IMR-90 (cell line): Measurements from ENCODE around the gene LUC7L2.
"Not testable (repeated sequence)": the region's sequence is repeated elsewhere in the genome, so short reads cannot be mapped to it uniquely, and the experiment has no call there.

Source experiments
- CTCF ChIP-seq: conservative IDR thresholded peaks from 2 replicates; pipeline ENCODE4 v1.5.1; 2012; ENCODE audit warnings: mild to moderate bottlenecking, low read depth, low read length, improper control_type of control experiment
- POLR2A ChIP-seq: IDR thresholded peaks from 2 replicates; pipeline ENCODE4 v1.6.1; 2012; ENCODE audit warnings: mild to moderate bottlenecking, low read depth, low read length

GRCh38 chr7:139414743-139415402 lies 55.2 kb downstream of the LUC7L2 start:
- TF ChIP-seq CTCF, POLR2A: not testable (repeated sequence)
